HG03354 (cell line): ENCODE data around the gene COL4A1.

Experiments
- ATAC-seq: cut with Tn5 transposase; IDR thresholded peaks from one replicate; pipeline ENCODE4 v1.9.1; 2021; ENCODE audit warnings: mild to moderate bottlenecking; ENCODE audit not compliant: unreplicated experiment, poor library complexity, severe bottlenecking

COL4A1 gene

GRCh38 chr13:110265341-110265681 is 41.6 kb downstream of the COL4A1 start:
- ATAC-seq, result no peak

GRCh38 chr13:110264685-110265275 is 42.2 kb downstream of the COL4A1 start:
- ATAC-seq, result no peak

- ATAC-seq, result no peak
Observed at GRCh38 chr13:110263888-110264287, 43.1 kb downstream of the COL4A1 start.

GRCh38 chr13:110263404-110263803 is 43.6 kb downstream of the COL4A1 start:
- ATAC-seq, result no peak

- no peak for ATAC-seq
Observed at GRCh38 chr13:110262508-110263291, 44.3 kb downstream of the COL4A1 start.

GRCh38 chr13:110262082-110262436 is 44.9 kb downstream of the COL4A1 start:
- no peak for ATAC-seq

- ATAC-seq, result no peak
Observed at GRCh38 chr13:110261166-110262081, 45.5 kb downstream of the COL4A1 start.

GRCh38 chr13:110259651-110260050 is 47.3 kb downstream of the COL4A1 start:
- ATAC-seq, result no peak

GRCh38 chr13:110258876-110259631 is 47.9 kb downstream of the COL4A1 start:
- no peak for ATAC-seq

- no peak for ATAC-seq
Observed at GRCh38 chr13:110257408-110257807, 49.5 kb downstream of the COL4A1 start.

GRCh38 chr13:110256126-110256905 is 50.6 kb downstream of the COL4A1 start:
- no peak for ATAC-seq

GRCh38 chr13:110254751-110255553 is 52.0 kb downstream of the COL4A1 start:
- no peak for ATAC-seq

- ATAC-seq, result no peak
Observed at GRCh38 chr13:110254151-110254679, 52.7 kb downstream of the COL4A1 start.

- no peak for ATAC-seq
Observed at GRCh38 chr13:110251193-110251819, 55.7 kb downstream of the COL4A1 start.

GRCh38 chr13:110250258-110250891 is 56.6 kb downstream of the COL4A1 start:
- no peak for ATAC-seq

GRCh38 chr13:110249326-110249725 is 57.6 kb downstream of the COL4A1 start:
- ATAC-seq, result no peak

- ATAC-seq, result no peak
Observed at GRCh38 chr13:110248449-110249143, 58.4 kb downstream of the COL4A1 start.
